ENCODE data around the gene MYOZ3.

DNA sequence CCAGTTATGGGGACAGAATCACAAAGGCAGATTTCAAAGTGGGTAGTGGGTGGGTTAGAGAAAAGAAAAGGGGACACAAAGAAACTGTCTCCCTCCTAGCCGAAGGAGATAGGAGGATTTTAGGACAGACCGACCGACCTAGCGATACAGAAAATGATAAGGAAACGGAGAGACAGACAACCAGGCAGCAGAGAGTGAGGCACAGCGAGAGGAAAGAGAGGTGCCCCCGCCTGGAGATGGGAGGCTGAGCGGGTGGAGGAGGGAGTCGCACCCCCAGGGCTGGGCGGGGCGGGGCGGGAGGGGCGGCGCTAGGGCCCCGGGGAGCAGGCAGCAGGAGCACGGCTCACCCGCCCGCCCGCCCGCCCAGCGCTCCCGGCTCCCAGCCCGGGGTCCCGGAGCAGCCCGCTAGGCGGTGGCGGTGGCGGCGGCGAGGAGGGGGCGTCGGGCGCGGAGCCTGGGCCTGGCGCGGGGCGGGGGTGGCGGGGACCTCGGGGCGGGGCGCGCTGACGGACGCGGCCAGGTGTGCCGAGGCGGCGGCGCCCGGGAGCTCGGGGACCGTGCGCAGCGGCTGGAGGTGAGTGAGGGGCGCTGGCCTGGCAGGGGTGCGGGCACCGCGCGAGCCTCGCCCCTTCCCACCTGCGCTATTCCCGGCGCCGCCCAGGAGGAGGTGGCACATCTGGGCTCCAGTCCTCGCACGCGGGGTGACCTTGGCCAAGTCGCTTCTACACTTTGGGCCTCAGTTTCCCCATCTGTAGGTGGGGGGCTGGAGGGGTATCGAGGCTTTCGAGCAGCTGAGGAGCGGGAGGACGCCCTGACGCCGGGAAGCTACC is 36.5 kb upstream of the MYOZ3 start:
- TF ChIP-seq CTCF (conservative IDR thresholded peaks at IDR 0.05) (no peak), EZH2 (IDR thresholded peaks at IDR 0.05; ENCODE audit: low read depth) (no peak)
